Keratinocyte (primary cell): ENCODE data around the gene ABCG1.

ENCODE experiments used
- CTCF ChIP-seq, 3 experiments: IDR thresholded peaks in 1 of 3; conservative IDR thresholded peaks in 1 of 3; optimal IDR thresholded peaks in 1 of 3; 2 replicates in 2 of 3; 3 replicates in 1 of 3; pipeline versions ENCODE3 to v1.5.1; 2011; ENCODE audit warnings: low read length in 3 of 3, mild to moderate bottlenecking in 3 of 3, moderate library complexity in 2 of 3, control low read depth in 1 of 3, inconsistent platforms in 1 of 3; ENCODE audit not compliant: insufficient read depth in 2 of 3; ENCODE audit errors: extremely low read depth in 1 of 3
- EZH2 ChIP-seq: IDR thresholded peaks from one replicate; pipeline ENCODE4 v1.6.1; 2012; ENCODE audit warnings: inconsistent platforms, mild to moderate bottlenecking, low read length, moderate library complexity

DNA sequence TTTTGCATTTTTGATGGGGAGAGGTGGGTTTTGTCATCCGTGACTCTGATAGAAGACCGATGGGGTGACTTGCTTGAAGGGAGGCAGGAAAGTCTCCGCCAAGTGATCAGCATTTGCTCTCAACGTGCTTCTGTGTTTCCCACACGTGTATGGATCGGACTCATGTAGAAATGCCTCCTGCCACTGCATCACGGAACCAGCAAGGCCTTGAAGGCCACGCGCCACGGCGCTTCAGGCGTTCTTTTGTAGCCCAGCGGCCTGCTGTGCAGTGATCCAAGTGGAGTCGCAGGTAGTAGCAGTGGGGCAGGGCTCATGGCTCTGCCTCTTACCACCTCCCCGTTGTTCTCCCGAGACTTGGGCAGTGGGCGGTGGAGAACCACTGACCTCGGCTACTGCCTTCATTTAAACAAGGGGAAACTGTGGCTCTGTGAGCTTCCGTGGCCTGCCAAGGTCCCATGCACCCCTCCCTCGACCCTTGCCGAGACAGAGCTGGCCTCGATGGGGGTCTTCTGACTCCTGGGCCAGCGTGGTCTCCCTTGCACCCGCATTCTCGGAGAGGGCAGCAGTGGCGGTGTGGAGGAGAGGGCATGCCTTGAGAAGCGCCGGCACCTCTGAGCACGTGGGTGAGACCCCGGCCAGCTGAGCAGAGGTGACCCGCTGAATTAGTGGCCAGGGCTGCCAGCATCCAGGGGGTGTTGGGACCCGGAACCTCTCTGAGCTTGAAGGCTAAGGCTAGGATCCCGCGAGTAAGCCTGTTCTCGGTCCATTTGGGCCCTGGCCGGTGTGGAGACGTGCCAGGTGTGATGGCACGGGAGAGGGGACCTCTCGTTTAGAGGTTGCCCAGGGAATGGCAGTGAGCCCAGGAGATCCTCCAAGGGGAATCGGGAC lies 46.1 kb upstream of the ABCG1 start:
- no peak for TF ChIP-seq EZH2
- TF ChIP-seq CTCF (optimal IDR thresholded peaks at IDR 0.05 in 1 of 3, IDR thresholded peaks at IDR 0.05 in 1 of 3, conservative IDR thresholded peaks at IDR 0.05 in 1 of 3; ENCODE audit: extremely low read depth in 1 of 3, insufficient read depth in 2 of 3, low read length in 3 of 3), result no peak
